ENCODE data around the gene CELA3A. TPM values are rescaled to one million over a fixed set of nuclear protein-coding genes. Genes with fewer than 3 reads are reported as not detected.
A peak's percentile ranks its signal among the peaks of the same experiment; 100 is the strongest.

CELA3A gene
- total and polyA plus RNA-seq, 2 of the 13 experiments (the other 11 are each of a cell fraction or from before 2014, with no cell fraction given): 0.09 TPM; not detected in 1

DNA sequence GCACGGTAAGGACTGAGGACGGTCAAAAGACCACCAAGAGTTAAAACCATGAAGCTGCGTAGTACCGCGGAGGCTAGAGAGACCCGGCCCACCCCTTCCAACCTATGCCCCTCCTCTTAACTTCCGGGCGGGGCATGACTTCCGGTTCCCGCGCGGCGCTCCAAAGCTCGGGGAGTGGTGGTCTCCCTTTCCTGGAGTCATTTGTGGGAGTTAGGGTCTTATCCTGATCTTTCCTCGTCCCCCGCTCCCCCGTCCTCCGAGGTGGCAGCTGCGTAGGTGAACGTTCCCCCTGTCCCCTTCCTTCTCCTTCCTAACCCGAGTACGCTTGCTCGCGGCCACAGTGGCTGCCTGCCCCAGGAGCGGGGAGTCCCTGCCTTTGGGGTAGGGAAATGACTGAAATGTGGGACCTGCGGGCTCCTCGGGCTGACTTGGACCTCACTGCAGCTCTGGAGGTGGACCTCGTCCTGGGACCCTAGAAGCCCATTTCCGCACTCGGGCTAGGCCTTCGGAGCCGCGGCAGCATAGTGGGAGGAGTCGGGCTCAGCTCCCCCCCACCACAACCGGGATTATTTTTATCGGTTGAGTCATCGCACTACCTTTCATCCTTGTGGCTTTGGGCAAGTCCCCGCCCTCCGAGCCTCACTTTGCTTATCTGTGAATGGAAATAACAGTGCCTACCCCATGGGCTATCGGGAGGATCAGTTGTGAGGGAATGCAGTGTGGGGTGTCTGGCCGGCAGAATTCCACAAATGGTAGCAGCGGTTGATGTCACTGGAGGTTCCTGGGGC lies 24.1 kb downstream of the CELA3A start (continued):
- TF ChIP-seq ZBTB40 (IDR thresholded peaks at IDR 0.05): peak; percentile 79
- no peak; the same call in 1 of the 2 replicates for TF ChIP-seq ZBTB40 (CRISPR knock-in tag; IDR thresholded peaks at IDR 0.05)
- TF ChIP-seq ZNF124 (CRISPR knock-in tag; IDR thresholded peaks at IDR 0.05): no peak
- no peak for TF ChIP-seq ZNF570 (CRISPR knock-in tag; IDR thresholded peaks at IDR 0.05; ENCODE audit: borderline replicate concordance)
- no peak for TF ChIP-seq MAFG (CRISPR knock-in tag; IDR thresholded peaks at IDR 0.05)
- TF ChIP-seq HCFC1 (IDR thresholded peaks at IDR 0.05; ENCODE audit: low read depth, low read length): peak; percentile 44; the same call in 1 of the 2 replicates
- peak; percentile 21; the same call in 1 of the 2 replicates for TF ChIP-seq YEATS4 (CRISPR knock-in tag; IDR thresholded peaks at IDR 0.05; ENCODE audit: borderline replicate concordance)
- no peak for TF ChIP-seq PLRG1 (conservative IDR thresholded peaks at IDR 0.05)
- TF ChIP-seq ZNF430 (CRISPR knock-in tag; IDR thresholded peaks at IDR 0.05): no peak
- TF ChIP-seq ZNF18 (CRISPR knock-in tag; IDR thresholded peaks at IDR 0.05; ENCODE audit: insufficient replicate concordance): no peak
- TF ChIP-seq CENPX (CRISPR knock-in tag; IDR thresholded peaks at IDR 0.05): no peak
- TF ChIP-seq HDAC6 (IDR thresholded peaks at IDR 0.05; ENCODE audit: low read depth, low read length): no peak
- 0 out of 2 replicates have a peak, but pooled peaks have one; percentile 23 for TF ChIP-seq BRD4 (CRISPR knock-in tag; IDR thresholded peaks at IDR 0.05)
- TF ChIP-seq KMT2B (CRISPR knock-in tag; IDR thresholded peaks at IDR 0.05): peak; percentile 78
- no peak for TF ChIP-seq HOXA7 (CRISPR knock-in tag; IDR thresholded peaks at IDR 0.05)
- no peak for TF ChIP-seq ARNTL (CRISPR knock-in tag; IDR thresholded peaks at IDR 0.05)
- no peak for TF ChIP-seq ARHGAP35 (CRISPR knock-in tag; IDR thresholded peaks at IDR 0.05; ENCODE audit: borderline replicate concordance)
- peak; percentile 66; the same call in 1 of the 2 replicates for TF ChIP-seq TBX2 (CRISPR knock-in tag; IDR thresholded peaks at IDR 0.05; ENCODE audit: borderline replicate concordance)
- 0 out of 2 replicates have a peak, but pooled peaks have one; percentile 25 for TF ChIP-seq RFXANK (CRISPR knock-in tag; IDR thresholded peaks at IDR 0.05)
- peak; percentile 61; the same call in 1 of the 2 replicates for TF ChIP-seq ZNF547 (CRISPR knock-in tag; IDR thresholded peaks at IDR 0.05)
- TF ChIP-seq CHCHD3 (CRISPR knock-in tag; IDR thresholded peaks at IDR 0.05): 0 out of 2 replicates have a peak, but pooled peaks have one; percentile 18
